GM21825 (cell line): Measurements from ENCODE around the gene ZNF526.

Experiments
- ATAC-seq: cut with Tn5 transposase; IDR thresholded peaks from one replicate; pipeline ENCODE4 v1.9.1; 2021; ENCODE audit warnings: mild to moderate bottlenecking, moderate library complexity; ENCODE audit not compliant: unreplicated experiment

The ZNF526 gene

DNA sequence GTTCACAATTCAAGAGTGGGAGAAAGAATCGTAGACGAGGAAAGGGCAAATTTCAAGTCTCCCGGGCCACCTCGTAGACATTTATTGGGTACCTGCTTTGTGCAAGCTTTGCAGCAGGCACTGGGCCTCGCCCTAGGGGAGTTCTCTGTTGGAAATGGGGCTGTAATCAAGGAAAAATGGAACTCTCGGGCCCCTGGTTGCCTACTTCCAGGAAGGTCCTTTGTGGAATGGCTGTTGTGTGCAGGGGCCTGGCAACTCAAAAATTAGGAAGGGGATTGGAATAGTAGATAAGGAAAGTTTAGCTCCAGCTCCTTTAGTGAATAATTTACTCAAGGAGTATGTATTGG is 612 bp downstream of the ZNF526 start:
- no peak for ATAC-seq

DNA sequence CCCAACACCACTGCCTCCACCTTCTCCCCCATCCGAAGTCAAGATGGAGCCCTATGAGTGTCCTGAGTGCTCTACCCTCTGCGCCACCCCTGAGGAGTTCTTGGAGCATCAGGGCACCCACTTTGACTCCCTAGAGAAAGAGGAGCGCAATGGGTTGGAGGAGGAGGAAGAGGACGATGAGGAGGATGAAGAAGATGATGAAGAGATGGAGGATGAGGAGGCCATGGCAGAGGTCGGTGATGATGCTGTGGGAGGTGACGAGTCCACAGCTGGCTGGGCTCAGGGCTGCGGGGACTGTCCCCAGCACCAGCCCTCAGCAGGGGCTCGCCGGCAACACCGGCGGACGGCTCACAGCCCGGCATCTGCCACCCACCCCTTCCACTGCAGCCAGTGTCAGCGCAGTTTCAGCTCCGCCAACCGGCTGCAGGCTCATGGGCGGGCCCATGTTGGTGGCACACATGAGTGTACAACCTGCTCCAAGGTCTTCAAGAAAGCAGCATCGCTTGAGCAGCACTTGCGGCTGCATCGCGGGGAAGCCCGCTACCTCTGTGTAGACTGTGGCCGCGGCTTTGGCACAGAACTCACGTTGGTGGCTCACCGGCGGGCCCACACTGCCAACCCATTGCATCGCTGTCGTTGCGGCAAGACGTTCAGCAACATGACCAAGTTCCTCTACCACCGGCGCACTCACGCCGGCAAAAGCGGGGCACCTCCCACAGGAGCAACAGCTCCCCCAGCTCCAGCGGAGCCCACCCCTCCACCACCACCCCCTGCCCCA is 5.0 kb downstream of the ZNF526 start:
- no peak for ATAC-seq

DNA sequence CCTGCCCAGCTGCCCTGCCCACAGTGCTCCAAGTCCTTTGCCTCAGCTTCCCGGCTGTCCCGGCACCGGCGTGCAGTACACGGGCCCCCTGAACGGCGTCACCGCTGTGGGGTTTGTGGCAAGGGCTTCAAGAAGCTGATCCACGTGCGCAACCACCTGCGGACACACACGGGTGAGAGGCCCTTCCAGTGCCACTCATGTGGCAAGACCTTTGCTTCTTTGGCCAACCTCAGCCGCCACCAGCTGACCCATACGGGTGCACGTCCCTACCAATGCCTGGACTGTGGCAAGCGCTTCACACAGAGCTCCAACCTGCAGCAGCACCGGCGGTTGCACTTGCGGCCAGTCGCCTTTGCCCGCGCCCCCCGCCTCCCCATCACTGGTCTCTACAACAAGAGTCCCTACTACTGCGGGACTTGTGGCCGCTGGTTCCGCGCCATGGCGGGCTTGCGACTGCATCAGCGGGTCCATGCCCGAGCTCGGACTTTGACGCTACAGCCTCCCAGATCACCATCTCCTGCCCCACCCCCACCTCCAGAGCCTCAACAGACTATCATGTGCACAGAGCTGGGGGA is 5.7 kb downstream of the ZNF526 start:
- ATAC-seq = no peak

DNA sequence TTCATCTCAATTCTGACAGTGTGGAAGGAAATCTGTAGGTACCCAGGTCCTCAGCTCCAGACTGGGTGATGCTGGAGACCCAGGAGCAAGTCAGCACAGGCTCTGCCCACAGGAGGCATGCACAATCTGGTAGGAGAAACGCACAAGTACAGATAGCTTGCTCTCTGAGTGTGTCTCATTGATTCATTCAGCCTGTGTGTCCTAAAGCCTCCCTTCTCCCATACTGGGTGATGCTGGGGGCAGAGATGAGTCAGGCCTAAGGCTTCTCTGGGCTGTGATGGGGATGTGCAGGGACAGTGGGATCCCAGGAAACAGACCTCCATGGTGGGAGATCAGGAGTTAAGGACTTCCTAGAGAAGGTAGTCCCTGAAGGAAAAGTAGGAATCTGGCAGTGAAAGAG is 6.8 kb downstream of the ZNF526 start:
- no peak for ATAC-seq

DNA sequence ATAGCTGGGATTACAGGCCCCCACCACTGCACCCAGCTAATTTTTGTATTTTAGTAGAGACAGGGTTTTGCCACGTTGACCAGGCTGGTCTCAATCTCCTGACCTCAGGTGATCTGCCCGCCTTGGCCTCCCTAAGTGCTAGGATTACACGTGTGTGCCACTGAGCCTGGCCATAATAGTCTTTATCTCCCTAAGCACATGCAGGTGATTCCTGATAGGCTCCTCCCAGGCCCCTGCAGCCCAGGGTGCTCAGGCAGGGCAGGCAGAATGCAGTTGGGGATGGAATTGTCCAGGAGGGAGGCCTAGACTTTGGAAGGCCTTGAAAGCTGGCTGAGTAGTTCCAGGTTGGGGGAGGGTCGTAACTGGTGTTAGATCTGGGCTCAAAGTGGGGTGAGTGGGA is 8.5 kb downstream of the ZNF526 start:
- ATAC-seq = no peak

DNA sequence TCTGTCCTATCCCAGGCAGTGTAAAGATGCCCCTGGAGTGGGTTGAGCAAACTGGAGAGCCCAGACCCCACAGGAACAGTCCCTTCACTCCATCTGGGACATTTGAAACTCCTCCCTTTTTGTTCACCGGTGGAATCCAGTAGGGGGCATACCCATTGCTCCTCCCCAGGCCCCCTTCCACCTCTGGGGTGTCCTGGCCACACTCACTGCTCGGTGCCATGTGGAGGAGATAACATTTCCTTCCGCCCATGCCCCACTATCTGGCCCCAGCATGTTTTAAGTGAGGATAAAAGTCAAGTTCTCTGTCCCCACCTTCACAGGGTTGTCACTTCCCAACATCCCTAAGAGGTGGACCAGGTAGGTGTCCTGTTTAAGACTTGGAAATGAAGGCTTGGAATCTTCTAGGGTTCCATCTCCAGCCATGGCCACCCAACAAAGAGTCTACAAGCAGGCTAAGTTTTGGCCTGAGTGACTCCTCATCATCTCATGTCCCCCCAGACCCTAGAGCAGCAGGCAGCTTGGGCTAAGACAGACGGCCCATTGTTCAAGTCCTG is 9.3 kb downstream of the ZNF526 start:
- no peak for ATAC-seq

DNA sequence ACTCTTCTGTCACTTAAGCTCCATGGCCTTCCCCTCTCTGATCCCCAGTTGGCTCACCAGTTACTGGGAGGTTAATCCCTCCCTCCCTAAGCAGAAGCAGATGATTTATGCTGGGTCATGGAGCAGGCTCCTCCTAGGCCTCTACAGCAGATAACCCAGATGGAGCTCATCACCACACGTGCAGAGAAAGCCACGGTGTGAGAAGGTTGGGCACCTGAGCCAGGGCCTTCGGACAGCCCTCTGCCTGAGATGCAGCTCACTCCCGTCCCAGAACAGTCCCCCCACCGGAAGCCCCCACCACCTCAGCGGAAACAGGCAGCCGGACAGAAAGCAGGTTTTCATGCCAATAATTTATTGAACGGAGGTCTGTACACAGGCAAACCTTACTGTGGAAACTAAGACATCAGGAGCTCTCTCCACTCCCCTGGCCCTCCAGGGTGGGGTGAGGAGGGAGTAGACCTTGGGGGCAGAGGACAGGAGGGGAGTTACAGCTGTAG is 9.8 kb downstream of the ZNF526 start:
- no peak for ATAC-seq

DNA sequence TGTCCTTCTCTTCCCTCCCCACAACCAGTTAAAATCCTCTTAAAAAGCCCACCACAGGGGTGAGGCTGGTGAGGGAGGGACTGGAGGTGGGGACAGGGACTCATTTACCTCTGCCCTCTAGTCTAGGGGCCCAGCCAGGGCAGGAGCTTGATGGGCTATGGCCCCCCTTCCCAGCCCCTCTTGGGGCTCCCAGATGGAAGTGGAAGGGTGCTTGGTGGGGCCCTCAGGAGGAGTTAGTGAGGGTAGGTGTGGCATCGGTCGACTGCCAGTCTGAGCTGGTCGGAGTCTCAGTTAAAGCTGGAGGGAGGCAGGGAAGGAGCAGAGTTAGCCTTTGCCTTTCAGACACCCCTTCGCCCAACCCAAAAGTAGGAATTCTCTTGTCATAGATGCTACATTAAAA is 10.5 kb downstream of the ZNF526 start:
- no peak for ATAC-seq

DNA sequence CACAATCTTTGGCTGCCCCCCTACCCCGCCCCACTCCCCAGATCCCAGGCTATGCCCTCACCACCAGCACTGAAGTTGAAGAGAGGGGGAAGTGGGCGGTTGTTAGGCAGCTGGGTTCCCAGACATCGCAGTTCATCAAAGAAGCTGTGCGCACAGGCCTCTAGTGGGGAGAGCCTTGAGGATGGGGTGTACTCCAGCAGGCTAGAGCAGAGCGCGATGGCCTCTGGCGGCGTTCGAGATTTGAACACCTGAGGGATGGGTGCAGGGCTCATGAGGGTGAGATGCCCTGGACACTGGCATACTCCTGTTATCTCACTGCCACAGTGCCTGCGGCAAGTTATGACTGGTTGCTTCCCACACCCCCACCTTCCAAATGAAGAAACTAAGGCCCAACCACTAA is 12.3 kb downstream of the ZNF526 start:
- ATAC-seq = no peak

DNA sequence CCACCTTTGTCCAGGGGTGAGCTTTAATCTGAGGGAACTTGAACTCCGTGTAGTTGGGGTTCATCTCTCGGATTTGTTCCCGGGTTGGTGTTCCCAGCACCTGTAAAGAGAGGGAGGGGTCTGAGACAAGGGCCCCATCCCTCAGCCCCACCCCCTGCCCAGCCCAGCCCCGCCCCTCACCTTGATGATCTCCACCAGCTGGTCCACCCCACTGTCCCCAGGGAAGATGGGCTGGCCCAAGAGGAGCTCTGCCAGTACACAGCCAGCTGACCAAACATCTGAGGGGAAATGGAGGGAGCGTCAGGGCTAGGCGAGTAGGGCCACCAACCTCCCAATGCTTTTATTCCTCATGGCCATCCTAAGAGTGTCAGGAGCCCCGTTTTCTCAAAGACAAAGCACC is 13.0 kb downstream of the ZNF526 start:
- no peak for ATAC-seq

DNA sequence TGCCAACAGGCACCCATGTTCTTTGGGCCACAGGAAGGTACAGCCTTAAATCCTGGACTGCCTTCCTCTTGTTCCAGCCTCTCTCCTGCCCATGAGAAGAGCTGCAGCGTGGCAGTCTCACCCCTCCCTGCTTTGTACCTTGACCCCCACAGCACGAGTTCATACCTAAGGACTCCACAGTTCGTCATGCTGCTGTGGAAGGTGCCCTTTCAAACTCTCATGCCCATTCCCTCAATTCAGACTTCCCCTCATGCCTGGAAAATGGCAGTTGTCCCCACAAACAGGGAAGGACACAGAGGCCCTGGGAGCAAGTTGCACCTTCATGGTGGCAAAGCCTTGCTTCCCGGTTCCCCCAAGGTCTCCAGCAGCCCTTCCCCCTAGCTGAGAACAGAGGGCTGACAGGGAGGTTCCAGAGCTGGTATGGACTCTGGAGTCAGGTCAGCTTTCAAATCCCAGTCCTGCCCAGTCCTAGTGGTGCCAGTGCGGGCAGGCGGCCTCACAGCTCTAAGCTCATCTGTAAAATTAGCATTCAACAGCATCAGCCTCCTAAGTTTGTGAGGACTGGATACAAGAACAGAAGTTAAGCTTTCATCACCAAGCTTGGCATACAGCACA is 13.7 kb downstream of the ZNF526 start:
- no peak for ATAC-seq

DNA sequence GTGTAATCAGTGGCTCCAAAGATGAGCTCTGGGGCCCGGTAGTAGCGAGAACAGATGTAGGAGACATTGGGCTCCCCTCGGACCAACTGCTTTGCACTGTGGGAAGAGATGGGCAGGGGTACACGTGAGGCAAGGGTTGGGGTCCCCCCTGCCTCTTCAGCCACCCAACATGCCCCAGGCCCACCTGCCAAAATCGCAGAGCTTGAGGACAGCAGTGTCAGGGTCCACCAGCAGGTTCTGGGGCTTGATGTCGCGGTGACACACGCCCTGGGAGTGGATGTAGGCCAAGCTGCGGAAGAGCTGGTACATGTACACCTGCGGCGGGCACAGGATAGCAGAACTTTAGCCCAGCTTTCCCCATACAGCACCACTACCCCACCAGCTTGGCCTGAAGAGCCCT is 14.3 kb downstream of the ZNF526 start:
- no peak for ATAC-seq

DNA sequence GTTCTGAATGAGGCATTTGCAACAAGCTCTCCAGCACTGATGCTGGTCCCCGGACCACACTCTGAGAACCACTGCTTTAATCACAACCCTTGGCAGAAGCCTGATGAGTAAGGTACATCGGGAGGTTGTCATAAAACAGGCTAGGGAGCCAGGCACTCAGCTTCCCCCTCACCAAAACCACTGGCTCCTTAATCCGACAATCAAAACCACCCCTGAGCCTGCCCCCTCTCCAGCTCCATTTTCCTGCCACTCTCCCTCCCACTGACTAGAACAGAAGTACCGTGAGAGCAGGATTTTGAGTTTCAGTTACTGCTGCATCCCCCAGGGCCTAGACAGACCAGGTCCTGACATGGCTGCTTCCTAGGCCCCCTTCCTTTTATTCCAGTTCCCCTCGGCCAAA is 15.1 kb downstream of the ZNF526 start:
- ATAC-seq = no peak

DNA sequence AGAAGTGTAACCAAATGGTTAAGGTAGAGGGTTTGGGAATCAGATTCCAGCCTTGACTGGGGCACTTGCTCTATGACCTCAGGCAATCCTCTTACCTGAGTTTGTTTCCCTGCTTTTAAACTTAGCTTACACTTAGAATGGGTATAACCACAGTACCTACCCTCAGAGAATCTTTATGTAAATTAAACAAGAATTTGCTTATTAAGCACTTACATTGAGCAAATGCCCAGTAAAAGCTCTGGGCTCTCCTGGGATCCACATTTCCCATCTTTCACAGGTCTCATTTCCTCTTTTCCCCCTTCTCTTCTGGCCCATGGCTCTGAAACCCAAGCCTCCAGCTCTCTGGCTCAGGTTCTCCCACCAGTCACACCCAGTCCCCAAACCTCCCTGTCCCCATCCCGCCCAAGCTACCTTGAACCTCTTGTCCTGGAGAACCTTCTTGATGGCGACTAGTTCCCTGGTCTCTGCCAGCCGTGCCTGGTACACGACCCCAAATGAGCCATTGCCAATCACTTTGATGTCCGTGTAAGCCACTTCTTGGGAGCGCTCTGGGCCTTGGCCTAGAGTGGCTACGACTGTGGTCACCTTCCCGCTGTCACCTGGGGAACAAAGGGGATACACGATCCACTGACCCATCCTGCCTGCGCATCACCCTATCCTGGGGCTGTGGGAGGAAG is 19.6 kb downstream of the ZNF526 start:
- ATAC-seq = no peak

DNA sequence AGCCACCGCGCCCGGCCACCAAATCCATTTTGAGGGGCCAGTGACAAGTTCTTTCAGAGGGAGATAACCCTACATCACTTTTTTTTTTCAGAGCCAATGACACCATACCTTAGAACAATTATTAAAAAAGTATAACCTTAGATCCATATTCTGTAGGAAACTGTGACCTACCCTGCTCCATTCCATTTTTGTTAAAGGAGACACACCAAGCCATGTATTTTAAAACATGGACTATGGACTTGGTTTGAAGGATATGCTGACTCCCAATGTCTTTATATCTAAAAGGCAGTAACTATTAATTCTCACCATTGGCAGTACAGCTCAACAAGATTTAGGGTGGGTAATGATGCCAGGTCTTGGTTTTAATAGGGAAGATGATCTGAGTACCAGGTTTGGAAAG is 21.2 kb downstream of the ZNF526 start:
- no peak for ATAC-seq

DNA sequence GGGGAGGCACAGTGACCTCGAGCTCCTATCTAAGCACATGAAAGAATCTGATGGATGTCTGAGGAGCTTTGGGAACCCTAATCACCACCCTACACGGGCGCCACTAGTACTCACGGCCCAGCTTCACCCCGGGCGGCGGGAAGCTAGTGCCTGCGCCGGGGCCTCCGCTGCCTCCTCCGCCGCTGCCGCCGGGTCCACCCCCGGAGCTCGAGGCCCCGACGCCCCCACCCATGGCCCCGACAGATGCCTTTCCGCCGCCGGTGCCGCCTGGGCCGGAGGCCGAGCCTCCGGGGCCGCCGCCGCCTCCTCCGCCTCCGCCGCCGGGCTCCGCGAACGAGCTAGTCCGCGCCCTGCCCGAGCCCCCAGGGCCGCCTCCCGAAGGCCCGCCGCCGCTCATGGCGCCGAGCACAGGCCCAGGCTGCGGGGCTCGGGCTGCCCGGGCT is 22.0 kb downstream of the ZNF526 start:
- ATAC-seq = no peak

DNA sequence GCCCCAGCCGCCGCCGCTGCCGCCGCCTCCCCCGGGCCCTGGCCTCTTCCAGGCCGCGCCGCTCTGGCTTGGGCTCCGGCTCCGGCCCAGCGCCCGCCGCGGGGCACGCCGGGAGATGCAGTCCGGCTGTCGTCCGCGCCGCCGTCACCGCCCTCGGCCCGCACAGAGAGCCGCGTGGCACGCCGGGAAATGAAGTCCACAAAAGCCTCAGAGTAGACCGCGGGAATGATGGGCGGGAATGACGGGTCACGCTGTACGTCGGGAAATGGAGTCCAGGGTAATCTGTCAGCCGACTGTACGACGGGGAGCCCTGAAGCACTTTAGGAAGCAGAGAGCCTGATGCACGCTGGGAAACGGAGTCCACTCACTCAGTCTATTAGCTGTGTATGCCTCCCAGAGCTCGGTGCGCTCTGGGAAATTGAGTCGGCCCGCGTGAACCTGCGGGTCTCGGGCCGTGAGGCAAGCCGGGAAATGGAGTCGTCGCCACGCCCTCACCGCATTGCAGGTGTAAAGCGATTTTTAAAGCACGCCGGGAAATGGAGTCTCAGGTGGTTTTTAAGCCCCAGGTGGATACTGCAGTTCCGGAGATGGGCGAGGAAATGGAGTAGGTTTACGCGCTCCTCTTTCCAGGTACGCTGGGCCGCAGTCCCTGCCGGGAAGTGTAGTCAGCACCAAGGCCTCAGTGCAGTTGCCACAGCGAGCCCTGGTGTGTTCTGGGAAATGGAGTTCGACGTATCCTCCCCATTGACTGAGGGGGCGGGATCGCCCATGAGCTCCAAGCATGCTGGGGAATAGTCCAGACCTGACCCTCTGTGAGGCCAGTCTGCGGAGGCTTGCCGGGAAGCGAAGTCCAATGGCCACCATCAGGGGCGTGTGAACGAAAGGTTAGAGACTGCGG is 22.6 kb downstream of the ZNF526 start, which contains the start of gene GSK3A:
Gene GSK3A, minus strand, starts transcription at position 91 of the 898 bp plus-strand sequence. CDS start 137 bp downstream, outside the sequence.
- peak; percentile 60 for ATAC-seq

DNA sequence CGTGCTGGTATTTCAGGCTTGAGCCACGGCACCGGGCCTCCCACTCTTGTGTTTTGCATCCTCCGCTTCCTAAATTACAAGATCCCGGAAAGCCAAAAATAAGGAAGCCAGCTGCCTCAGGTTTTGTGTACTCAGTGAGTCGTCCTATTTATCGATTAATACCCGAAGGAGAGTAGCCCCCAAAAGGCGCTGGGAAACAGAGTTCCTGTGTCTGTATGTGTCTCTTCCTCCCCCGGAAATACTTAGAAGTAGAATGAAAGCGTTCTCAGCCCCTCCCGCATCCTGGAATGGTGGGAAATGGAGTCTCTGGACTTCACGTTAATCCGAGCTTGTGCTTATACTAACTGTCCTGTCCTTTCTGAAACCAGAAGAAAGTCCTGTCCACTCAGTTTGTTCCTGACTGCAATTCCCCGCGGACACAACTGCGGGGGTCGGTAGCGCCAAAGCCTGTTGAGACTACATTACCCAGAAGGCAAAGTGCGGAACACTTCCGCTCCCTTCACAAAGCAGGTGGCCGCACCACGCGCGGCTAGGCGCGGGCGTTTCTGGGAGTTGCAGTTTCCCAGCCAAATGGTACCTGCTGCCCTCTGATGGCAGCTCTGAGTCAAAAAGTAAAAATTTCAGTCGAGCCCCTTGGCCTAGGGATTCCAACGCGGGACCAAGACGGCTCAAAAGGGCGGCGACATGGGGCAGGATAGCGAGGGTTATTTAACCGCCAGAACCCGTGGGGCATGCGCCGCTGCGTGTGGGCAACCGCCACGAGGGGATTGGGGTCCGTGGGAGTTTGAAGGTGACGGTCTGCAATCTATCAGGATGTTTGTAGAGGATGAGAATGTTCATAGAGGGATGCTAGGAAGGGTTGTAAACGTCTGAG is 24.5 kb downstream of the ZNF526 start:
- ATAC-seq = peak; percentile 33

DNA sequence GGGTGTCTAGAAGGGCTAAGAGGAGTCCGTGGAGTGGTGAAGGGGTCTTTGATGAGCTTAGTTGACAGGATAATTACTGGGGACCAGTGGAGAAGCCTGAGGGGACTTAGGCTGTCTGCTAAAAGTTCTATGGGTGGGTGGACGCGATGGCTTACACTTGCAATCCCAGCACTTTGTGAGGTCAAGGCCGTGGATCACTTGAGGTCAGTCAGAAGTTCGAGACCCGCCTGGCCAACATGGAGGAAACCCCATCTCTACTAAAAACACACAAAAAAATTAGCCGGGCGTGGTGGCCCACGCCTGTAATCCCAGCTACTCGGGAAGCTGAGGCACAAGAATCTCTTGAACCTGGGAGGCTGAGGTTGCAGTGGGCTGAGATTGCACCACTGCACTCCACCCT is 25.1 kb downstream of the ZNF526 start:
- no peak for ATAC-seq
